ENCODE measurements around the gene CENPQ.

Gene CENPQ

DNA sequence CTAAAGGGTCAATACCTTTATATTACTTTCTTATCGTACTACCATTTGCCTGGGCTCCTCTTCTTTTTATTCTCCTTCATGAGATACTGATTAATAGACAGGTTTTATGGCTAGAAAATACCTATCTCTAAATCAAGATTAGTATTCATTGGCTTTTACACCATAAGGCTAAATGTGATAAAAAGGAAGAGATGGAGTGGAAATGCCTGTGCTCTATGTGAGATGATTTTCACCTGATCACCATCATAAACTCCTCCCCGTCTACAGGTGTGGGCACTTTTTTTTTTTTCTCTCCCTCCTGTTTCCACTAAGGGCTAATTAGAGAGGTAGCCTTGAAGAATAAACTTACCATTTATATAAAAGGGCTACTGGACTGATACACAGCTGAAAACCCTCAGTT, 36.5 kb downstream of the CENPQ start, which contains the start of gene GLYATL3:
Gene GLYATL3 (plus strand): TSS at position 301 of the 400 bp plus-strand sequence. CDS start 12,068 bp downstream, outside the sequence.
- FAIRE-seq: no peak
- DNase-seq (ENCODE audit: insufficient read length, low spot score): no peak

DNA sequence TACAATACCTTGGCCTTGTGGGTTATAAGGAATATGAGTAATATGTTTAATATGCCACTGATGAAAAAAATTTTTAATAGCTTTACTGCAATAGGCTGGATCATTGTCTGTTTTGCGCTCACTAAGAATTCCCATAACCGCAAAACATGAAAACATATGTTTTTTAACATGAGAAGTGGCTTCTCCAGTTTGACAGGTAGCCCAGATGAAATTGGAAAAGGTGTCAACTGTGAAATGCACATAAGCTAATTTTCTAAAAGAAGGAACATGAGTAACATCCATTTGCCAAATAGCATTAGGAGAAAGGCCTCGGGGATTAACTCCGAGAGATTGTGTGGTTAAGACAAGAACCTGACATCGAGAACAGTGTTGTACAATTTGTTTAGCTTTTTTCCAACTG, 41.5 kb downstream of the CENPQ start:
- FAIRE-seq: no peak

DNA sequence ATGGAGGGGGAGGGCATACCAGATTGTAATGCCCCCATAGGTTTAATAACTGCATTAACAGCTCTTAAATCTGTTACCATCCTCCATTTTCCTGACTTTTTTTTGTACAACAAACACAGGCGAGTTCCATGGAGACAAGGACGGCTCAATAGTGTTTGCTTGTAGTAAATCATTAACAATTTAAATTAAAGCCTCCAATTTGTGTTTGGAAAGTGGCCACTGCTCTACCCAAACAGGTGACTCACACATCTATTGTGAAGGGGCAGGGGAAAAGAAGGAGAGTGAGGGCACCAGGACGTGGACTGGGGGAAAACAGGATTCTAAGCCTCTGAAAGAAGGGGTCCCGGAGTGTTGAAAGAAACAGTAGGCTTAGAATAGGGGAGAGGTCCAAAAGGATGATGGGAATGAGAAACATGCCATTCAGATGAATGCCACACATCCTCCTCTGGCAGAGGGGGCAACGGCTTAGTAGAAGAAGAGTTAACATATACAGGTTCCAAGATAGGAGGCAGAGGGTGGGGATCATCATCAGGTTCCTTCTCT, 43.5 kb downstream of the CENPQ start:
- FAIRE-seq (no peak), DNase-seq (ENCODE audit: insufficient read length, low spot score) (no peak)

More for the DNA sequence above, 41.5 kb downstream of the CENPQ start:
- DNase-seq (ENCODE audit: insufficient read length, low spot score): no peak

DNA sequence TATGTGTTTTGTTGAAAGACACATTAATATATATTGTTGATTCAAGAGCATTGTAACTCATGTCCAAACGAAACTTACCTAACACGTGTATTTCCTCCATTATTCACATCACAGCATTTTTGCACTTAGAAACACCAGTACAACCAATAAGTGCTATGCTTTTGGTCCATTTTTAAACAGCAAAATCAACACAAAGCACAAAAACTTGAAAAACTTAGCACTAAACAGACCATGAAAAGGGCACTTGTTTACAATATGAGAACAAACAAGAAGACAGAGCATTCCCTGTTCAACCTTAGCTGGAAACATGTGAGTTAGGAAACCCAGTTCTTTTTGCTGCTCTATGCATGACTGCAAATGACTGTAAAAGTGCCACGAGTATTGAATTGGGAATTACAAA, 46.2 kb downstream of the CENPQ start:
- FAIRE-seq (no peak), DNase-seq (ENCODE audit: insufficient read length, low spot score) (no peak)

DNA sequence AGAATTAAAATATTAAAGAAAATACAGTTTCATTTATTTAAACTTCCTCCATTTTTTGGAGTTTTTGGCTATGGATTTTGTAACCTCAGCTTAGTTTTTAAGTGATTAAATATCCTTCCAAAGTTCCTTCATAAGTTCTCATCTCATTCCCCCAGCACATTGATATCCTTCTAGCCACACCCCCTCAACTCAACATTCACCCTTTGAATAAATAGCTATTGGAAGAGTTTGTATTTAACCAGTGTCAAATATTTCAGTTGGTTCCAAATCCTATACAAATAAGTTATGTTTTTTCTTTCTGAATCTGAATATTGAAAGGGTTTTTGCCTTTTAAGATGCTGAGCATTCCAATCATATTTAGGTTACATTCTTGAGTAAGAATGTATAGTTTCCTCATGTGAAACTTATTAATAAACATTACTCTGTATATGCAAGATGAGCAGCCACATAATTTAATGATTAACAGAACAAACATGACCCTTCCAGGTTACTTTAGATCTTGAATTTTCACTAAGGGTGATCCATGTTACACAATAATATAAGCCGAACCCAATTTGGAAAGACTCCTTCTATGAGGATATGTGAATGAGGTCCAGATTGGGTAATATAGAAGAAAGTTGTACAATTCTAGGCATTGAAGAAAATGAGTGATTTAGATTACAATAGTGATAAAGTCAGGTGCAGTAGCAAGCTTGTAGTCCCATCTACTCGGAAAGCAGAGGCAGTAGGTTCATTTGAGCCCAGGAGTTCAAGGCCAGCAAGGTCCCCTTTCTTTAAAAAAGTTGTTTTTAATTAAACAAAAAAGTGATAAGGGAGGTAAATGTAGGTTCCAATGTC, 50.2 kb downstream of the CENPQ start:
- DNase-seq (ENCODE audit: insufficient read length, low spot score): no peak
- no peak for FAIRE-seq

DNA sequence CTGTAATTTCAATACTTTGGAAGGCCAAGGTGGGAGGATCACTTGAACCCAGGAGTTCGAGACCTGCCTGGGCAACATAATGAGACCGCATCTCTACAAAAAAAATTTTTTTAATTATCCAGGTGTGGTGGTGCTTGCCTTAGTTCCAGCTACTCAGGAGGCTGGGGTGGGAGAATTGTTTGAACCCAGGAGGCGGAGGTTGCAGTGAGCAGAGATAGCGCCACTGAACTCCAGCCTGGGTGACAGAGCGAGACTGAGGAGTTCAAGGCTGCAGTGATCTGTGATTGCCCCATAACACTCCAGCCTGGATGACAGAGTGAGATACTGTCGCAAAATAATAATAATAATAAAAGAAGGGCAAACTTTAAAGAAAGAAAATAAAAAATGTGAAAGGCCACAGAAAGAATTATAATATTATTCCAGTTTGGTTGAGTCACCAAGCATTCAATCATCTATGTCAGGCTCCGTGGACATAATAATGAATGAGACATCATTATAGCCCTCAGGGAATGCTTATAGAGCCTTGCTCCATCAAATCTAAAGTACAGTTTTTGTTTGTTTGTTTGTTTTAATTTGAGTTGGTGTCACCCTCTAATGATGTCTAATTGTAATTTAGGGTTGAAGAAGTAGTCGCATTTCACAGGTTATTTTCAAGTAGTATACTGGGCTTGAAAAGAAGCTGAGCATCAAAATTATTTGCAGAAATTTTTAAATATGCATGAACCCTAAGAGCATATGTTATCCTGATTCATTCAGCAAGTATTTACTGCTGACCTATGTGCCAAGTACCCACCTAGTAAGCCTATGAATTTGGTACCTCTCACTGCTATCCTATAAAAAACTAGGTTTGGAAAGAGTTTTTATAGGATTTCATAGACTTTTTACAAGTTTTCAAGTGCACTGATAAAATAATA, 51.7 kb downstream of the CENPQ start:
- FAIRE-seq: no peak
- DNase-seq (ENCODE audit: insufficient read length, low spot score): no peak

DNA sequence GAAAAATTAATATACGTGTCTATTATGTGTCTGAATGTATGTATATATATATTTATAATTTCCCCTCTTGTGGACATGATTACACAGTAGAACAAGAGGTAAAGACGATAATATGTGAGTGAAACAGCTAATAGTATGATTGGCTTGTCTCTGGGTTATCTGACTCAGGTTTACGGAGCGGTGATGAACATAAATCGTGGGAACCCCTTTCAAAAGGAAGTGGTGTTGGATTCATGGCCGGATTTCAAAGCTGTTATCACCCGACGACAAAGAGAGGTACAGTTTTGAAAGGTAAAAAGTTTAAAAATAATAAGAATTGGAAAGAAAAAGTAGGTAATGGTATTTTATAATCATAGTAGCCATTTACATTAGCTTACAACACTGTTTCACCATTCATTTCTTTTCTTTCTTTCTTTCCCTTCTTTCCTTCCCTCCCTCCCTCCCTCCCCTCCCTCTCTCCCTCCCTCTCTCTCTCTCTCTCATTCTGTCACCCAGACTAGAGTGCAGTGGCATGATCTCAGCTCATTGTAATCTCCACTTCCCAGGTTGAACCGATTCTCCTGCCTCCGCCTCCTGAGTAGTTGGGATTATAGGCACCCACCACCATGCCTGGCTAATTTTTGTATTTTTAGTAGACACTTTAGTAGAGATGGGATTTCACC, 52.4 kb downstream of the CENPQ start:
- no peak for DNase-seq (ENCODE audit: insufficient read length, low spot score)
- FAIRE-seq: no peak

DNA sequence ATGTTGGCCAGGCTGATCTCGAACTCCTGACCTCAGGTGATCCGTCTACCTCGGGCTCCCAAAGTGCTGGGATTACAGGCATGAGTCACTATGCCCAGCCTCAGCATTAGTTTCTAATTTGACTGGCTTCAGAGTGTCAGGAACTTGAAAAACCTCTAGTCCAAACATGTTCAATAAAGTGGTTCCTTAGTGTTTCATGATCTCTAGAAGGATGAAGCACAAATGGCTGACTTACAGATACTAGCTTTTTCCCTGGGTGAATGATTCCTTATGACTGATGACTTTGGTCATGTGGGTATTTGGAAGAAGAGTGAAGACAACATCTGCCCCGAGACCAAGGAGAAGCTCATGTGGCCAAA, 53.0 kb downstream of the CENPQ start:
- no peak for FAIRE-seq
- DNase-seq (ENCODE audit: insufficient read length, low spot score): no peak

DNA sequence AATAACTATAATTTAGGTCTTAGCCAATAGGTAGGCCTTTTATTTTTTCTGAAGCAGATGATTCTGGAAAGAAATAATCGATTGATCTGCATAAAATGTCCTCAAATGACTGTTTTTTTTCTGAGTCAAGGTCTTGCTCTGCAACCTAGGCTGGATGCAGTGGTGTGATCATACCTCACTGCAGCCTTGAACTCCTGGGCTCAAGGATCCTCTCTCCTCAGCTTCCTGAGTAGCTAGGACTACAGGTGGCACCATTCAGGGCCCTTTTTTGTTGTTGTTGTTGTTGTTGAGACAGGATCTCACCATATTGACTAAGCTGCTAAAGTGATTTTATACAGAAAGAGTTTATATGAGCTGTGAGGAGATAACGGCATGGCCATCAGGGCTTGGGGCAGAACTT, 54.7 kb downstream of the CENPQ start:
- FAIRE-seq (no peak), DNase-seq (ENCODE audit: insufficient read length, low spot score) (no peak)

DNA sequence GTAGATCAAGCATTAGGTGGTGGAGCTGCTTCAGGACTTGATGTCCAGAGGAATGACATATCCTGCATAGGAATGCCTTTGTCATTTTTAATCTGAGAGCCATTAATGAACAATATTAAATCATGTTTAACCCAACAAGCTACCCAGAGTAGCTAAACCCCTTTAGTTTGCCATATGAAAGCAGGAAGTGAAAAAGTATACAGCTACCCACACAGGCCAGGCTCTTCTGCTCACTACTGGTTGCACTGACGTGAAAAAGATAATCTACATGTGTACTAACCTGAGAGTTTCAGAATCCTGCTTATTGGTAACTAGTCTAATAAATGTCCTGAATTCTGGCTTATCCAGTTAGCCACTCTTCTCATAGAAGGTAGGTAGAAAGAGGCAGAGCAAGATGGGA, 56.5 kb downstream of the CENPQ start:
- no peak for FAIRE-seq

DNA sequence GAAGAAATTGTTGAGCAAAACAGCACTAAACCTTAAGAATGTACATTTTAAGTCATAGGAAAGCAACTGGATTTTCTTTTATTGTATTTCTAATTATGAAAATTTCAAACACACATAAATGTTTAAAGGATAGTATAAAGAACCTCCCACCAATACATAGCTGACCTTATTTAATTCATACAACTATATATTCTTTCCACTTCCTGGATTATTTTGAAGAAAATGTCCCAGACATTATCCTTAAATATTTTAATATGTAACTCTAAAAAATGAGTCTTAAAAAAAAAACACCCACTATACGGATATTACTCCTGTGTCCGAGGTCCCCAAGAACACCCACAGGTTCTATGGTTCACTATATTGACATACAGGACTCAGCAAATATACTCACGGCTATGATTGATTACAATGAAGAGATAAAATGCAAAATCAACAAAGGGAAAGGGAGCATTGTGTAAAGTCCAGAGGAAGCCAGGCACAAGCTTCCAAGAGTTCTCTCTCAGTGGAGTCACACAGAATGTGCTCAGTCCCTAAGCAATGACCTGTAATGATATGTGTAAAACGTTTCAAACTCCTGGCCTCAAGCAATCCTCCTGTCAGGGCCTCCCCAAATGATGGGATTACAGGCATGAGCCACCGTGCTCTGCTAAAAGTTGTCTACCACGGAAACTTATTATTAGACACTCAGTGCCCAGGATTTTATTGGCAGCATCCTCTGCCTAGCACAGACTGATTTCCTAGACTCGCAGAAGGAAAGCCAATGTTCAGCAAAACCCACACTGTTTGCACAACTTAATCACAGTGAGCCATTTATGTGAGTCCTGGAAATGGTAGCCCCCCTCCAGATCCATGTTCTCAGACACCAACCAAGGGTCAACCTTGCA, 59.8 kb downstream of the CENPQ start:
- no peak for FAIRE-seq
- no peak for DNase-seq (ENCODE audit: insufficient read length, low spot score)

More for the DNA sequence above, 56.5 kb downstream of the CENPQ start:
- no peak for DNase-seq (ENCODE audit: insufficient read length, low spot score)

DNA sequence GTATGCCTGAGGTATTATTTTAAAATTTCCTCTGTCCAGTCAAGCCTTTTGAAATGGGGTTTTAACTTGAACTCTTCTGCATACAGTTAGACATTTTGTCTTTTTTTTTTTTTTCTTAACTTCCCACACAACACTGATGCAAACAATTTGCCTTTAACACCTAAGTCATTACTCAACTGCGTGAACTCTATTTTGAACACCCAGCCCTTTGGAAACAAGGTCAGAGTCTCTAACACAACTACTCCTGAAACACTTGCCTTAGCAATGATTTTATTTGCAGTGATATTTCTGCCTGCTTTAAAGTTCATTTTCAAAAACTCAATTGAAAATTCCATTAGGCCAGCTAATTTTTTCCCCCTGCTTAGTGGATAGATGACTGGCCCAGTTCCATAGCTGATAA, 60.7 kb downstream of the CENPQ start:
- DNase-seq (ENCODE audit: insufficient read length, low spot score): no peak
- no peak for FAIRE-seq

DNA sequence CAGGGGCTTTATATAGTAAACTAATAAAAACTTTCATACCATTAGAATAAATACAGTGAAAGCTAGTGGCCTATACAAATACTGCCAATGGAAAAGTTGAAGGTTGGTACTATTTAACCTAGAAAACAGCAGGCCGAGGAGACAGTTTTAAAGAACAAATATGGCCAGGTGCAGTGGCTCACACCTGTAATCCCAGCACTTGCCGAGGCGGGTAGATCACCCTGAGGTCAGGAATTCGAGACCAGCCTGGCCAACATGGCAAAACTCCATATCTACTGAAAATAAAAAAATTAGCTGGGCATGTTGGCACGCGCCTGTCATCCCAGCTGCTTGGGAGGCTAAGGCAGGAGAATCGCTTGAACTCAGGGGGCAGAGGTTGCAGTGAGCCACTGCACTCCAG, 61.4 kb downstream of the CENPQ start:
- no peak for FAIRE-seq
- no peak for DNase-seq (ENCODE audit: insufficient read length, low spot score)

DNA sequence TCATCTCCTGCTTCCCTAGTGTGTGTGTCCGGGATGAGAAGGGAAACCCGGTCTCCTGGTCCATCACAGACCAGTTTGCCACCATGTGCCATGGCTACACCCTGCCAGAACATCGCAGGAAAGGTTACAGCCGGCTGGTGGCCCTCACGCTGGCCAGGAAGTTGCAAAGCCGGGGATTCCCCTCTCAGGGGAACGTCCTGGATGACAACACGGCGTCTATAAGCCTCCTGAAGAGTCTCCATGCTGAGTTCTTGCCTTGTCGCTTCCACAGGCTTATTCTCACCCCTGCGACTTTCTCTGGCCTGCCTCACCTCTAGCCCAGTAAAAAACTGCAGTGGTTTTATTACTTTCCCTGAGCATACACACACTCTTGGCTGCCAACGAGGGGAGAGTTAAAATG, 63.4 kb downstream of the CENPQ start:
- FAIRE-seq (no peak), DNase-seq (ENCODE audit: insufficient read length, low spot score) (no peak)

DNA sequence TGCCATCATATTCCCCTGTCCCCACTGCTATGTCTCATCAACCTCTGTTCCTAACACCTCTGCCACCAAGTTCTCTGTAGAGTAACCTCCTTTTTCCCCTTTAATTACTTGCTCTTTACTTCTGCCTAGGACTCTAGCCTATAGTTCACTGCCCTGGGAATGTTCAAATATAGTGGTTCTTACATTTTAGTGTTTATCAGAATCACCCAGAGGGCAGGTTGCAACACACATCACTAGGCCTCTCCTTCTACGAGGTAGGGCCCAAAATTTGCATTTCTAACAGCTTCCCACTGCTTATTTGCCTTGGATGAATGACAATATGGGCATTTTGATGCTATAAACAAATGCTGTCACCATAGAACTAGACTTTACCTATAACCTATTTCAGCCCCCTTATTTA, 64.2 kb downstream of the CENPQ start:
- DNase-seq (ENCODE audit: insufficient read length, low spot score): no peak
- no peak for FAIRE-seq

DNA sequence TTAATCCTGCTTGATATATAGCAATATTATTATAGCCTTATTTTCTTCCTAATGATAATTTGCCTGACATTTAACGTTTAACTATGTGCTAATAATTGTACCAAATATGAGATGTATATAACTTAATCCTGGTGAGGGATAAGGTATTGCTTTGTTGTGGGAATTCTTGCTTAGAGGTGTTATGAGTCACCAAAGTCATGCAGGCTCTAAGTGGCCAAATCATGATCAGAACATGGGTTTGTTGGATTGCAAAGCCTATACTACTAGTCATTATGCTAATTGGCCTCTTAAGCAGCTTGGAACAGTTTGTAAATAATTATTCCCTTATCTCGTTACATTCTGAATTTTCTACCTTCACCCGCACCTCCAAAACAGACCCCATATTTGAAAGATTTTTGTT, 65.4 kb downstream of the CENPQ start:
- DNase-seq (ENCODE audit: insufficient read length, low spot score) (no peak), FAIRE-seq (no peak)

DNA sequence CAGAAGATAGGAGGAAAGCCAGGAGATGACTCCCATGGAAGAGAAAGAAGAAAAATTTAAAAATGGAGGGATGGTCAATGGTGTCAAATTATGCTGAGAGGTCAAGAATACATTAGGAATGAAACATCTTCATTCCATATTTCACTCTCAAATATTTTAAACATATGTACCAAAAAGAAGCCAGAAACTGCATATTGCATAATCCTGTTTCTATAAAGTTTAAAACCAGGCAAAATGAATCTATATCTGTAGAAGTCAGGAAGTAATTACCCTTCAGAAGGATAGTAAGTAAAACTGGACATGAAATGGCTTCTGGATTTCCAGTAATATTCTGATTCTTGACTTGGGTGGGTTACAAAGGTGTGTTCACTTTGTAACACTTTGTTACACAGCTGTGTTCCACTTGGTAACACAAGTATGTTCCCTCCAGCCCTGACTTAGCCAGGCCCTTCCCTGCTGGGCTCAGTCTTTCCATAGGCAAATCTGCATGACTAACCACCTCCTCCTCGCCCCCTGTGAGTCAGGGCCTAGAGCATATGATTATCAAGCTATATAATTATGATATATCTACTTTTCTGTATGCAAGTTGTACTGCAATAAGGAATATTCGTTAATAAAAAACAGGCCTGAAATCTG, 67.1 kb downstream of the CENPQ start:
- no peak for FAIRE-seq
- no peak for DNase-seq (ENCODE audit: insufficient read length, low spot score)

DNA sequence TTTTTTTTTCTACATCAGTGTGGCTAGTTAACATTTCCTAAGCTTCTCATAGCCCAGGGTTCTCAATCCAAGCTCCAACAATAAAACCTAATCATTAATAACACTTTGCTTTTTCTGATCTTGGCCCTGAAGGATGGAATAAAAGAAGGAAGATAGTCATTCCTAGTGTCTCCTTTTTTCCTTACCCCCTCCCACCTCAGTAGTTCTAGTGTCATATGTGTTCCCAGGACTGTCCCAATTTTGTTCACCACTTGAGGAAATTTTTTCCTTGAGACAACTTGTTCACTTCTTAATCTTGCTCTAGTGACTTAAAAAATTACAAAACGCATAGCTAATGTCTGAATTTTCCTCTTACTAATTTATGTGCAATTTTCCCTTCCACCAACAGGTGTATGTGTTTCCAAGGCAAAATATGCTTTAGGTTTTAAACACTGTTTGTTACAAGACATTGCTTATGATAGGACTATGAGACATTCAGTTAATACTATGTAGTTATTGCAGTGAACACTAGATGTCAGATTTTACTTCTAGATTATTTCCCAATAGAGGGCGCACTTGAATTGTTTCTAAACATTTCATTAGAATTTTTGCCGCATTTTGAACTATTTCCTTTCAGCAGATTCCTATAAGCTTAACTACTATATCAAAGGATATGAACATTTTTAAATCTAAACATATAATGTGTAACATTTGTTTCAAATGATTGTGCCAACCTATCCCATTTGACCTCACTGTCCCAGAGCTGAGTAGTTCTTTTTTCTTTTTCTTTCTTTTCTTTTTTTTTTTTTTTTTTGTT, 68.8 kb downstream of the CENPQ start:
- peak; percentile 87 for FAIRE-seq
- peak; percentile 9 for DNase-seq (ENCODE audit: insufficient read length, low spot score)

DNA sequence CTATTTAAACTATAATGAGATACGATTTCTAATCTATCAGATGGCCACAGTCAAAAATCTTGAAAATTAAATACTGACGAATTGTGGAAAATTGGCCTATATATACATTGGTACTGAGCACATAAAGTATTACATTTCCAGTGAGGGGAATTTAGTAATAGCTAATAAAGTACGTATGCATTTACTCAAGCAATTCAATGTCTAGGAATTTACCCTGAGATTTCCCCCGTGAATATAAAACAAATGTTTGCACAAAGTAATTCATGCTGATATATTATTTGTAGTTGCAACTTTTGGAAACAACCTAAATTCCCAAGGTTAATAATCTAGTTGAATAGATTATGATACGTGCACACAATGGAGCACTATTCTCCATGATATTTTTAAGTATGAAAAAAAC, 72.6 kb downstream of the CENPQ start:
- FAIRE-seq (no peak), DNase-seq (ENCODE audit: insufficient read length, low spot score) (no peak)
